Activated T-cell treated with anti-CD3 and anti-CD28 coated beads for 48 hours (primary cell): ENCODE measurements around the gene TMEM248.
A peak's percentile ranks its signal among the peaks of the same experiment; 100 is the strongest.
"Not testable (repeated sequence)": the region's sequence is repeated elsewhere in the genome, so short reads cannot be mapped to it uniquely, and the experiment has no call there.

Source experiments
- DNase-seq: peaks from one replicate; pipeline ENCODE4 v3.0.0-alpha.2; 2020; ENCODE audit warnings: low read depth

The TMEM248 gene, protein sequence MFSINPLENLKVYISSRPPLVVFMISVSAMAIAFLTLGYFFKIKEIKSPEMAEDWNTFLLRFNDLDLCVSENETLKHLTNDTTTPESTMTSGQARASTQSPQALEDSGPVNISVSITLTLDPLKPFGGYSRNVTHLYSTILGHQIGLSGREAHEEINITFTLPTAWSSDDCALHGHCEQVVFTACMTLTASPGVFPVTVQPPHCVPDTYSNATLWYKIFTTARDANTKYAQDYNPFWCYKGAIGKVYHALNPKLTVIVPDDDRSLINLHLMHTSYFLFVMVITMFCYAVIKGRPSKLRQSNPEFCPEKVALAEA

DNA sequence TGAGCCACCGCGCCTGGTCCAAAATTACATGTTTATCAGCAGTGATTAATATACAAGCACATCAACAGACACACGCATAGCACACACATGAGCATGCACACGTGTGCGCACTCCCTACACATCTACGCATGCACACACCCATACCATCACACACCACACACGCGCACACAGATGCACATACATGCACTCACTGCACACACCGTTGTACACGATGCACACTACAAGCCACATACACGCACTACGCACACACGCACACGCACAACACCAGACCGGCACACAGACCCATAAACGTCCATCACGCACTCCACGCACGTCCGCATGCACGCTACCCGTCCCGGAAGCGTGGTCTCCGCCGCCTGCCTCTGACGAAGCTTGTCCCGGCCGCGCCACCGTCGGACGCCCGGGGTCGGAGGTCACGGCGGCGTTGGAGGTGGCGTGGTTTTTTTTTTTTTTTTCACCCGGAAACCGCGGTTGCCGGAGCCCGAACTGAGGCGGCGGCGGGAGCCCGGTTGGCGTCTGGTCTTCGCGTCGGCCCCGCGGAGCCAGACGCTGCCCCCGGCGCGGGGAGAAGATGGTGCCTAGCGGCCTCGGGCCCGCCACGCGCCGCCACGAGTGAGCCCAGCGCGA is at the start of gene TMEM248:
TSS of gene TMEM248 (plus strand) at position 457 of the 627 bp plus-strand sequence. CDS start 20,641 bp downstream, outside the sequence.
- DNase-seq: peak; percentile 91

DNA sequence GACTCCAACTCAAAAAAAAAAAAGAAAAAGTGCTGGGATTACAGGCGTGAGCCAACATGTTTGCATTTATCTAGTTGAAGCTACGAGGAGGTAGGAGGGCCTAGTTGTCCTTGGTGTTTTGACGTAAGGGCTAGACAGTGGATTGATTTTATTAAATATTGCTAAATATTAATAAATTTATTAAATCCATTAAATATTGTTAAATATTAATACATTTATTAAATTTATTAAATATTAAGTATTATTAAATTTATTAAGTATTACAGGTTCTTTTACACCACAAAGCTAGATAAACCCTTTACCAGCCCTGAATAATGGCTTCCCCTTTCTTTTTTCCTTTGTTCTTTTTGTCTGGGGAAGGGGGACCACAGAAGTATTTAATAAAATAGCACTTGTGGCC is 47.5 kb upstream of the TMEM248 start:
- DNase-seq: no peak

DNA sequence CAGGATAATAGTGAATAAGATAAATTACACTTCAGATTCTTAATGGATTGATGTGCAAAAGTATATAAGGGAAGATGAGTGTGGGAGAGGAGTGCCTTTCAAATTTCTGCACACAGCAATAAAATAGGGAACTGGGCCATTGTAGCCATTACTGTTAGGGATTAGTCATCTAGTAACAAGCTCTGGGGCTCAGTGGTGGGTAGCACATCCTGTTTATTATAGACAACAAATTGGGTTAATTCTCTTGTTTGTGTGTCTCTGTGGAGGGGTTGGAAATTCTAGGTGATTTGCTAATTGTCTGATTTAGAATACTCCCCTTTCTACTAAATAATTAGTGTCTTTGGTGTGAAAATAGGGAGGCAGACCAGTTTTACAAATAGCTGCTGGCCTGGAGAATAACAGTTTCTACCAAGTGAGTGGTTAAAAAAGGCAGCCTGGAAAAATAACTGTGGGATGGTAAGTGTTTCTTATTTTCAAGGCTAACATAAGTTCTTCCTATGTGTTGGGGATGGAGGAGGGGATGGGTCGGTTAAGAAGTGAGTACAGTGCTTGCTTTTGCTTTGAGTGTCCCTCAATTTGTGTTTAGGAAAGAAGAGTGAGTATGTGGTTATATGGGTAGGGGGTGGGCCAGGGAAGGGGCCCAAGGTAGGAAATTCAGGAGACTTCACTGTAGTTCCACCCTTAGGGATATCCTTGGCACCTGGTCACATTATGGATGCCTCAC is 43.3 kb upstream of the TMEM248 start:
- DNase-seq: no peak

DNA sequence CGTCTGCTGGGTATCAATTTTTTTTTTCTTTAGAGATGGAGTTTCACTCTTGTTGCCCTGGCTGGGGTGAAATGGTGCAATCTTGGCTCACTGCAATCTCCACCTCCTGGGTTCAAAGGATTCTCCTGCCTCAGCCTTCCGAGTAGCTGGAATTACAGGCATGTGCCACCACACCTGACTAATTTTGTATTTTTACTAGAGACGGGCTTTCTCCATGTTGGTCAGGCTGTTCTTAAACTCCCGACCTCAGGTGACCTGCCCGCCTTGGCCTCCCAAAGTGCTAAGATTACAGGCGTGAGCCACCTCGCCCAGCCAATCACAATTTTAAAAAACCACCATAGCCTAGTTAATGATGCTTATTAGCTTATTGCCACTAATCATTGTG is 42.7 kb upstream of the TMEM248 start:
- not testable (repeated sequence) for DNase-seq

DNA sequence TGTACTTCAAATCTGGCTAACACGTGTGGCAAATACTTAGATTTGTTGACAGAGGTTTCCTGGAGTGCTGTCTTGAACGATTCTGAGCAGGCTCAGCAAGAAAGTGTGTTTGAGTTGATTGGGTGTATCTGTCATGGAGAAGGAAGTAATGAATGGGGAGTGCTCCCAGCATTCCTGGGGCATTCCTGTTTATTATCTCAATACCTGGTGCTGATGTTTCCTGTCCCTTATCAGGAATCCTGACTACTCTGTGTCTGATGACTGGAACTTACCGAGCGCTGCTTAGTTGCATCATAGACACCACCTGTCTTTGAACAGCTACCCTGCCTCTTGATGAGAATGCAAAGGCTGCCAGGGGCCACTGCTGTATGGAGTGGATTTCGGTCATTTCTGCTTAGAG is 41.0 kb upstream of the TMEM248 start:
- no peak for DNase-seq

DNA sequence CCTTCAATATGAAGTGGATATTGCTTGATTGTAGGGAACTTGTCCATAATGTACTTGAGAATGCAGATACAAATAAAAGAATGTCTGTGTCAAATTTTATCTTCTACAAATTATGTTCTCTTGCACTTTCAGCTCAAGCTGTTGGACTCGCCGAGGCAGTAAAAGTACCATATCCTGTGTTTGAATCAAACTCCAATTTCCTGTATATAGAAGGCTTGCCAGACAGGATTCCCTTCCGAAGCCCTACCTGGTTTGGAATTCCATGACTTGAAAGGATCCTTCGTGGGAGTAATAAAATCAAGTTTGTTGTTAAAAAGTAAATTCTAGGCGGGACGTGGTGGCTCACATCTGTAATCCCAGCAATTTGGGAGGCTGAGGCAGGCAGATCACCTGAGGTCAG is 40.4 kb upstream of the TMEM248 start:
- not testable (repeated sequence) for DNase-seq

DNA sequence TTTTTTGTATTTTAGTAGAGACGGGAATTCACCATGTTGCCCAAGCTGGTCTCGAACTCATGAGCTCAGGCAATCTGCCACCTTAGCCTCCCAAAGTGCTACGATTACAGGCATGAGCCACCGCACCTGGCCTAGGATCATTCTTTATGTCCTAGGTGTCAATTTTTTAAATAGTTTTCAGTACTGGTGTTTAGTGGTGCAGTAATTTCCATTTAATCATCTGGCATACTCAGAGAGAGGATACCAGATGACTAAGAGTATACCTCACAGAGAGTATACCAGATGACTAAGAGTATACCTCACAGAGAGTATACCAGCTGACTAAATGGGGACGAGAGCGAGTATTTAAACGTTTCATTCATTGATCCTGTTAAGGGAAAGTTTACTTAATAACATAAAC is 37.3 kb upstream of the TMEM248 start:
- no peak for DNase-seq

DNA sequence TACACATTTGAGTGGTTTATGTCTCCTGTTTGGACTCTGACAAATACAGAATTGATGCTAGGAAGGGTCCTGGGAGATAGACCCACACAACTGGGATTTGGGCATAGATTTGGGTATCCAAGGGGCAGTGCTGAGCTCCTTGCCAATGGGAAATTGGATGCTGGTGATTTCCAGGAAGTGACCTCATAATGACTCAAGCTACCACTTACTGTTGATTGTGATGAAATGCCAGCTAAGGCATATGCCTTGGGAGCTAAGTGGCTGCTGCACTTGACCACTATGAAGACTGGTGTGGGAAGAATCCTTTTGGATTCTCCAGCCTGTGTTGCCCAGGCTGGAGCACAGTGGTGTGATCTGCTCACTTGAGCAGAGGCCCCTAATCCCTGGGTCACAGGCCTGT is 36.5 kb upstream of the TMEM248 start:
- DNase-seq: not testable (repeated sequence)

DNA sequence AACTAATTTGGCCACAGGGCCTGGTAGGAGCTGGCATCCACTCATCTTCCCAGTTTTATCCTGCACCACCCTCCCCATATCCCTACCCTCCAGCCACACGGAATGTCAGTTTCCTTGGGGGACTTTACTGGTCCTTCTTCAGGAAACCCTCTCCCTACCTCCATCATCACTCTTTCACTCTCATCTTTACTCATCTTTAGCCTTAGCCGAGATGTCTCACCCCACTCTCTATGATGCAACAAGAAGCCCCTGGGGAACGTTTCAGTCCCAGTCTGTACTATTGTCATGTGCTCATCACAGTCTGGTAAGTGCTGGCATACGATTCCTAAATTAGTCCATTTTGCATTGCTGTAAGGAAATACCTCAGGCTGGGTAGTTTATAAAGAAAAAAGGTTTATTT is 34.9 kb upstream of the TMEM248 start:
- no peak for DNase-seq

DNA sequence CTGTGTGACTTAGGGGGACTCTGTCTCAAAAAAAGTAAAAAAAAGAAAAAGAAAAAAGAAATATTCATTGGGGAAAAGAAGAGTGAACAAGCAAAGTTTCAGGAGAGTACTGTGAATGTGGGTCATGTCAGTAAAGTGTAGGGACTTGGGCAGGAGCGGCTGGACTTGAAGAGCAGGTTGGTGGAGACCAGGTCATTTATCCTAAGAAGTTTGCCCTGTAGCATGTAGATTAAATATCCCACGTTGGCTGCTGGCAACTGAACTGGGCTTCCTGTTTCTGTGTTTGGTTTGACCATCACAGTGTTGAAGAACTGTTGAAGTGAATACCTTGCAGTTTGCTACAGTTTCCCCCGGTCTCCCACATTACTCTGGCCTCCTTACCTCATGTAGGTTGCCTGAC is 32.8 kb upstream of the TMEM248 start:
- DNase-seq: not testable (repeated sequence)

DNA sequence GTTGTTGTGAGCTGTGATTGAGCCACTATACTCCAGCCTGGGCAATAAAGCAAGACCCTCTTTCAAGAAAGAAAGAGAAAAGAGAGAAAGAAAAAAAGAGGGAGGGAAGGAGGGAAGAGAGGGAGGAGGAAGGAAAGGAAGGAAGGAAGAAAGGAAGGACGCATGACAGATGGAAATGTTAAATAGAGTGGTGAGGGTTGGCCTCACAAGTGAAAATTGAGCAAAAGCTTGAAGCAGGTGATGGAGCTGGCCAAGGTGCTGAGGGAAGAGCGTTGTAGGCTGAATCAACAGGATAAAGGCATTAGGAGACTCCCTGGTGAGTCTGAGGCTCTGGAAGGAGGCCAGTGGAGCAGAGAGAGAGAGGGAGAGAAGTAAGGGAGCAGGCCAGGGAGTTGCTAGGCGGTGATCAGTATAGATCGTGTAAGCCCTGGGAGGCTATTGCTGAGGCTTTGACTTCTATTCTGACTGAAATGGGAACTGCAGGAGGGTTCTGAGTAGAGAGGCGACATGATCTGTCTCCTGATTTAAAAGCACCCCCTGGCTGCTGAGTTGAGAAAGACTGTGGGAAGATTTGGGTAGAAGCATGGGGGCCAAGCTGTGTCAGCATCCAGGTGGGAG is 26.5 kb upstream of the TMEM248 start:
- no peak for DNase-seq

DNA sequence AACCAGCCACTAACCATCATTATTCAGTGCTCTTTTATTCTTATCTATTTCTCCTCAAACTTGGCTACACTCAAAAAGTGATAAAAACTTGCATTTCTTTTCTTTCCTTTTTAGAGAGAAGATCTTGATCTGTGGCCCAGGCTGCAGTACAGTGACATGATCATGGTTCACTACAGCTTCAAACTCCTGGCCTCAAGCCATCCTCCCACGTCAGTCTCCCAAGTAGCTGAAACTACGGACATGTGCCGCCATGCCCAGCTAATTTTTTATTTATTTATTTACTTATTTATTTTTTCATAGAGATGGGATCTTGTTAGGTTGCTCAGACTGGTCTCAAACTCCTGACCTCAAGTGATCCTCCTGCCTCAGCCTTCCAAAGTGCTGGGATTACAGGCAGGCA is 24.6 kb upstream of the TMEM248 start:
- DNase-seq: no peak

DNA sequence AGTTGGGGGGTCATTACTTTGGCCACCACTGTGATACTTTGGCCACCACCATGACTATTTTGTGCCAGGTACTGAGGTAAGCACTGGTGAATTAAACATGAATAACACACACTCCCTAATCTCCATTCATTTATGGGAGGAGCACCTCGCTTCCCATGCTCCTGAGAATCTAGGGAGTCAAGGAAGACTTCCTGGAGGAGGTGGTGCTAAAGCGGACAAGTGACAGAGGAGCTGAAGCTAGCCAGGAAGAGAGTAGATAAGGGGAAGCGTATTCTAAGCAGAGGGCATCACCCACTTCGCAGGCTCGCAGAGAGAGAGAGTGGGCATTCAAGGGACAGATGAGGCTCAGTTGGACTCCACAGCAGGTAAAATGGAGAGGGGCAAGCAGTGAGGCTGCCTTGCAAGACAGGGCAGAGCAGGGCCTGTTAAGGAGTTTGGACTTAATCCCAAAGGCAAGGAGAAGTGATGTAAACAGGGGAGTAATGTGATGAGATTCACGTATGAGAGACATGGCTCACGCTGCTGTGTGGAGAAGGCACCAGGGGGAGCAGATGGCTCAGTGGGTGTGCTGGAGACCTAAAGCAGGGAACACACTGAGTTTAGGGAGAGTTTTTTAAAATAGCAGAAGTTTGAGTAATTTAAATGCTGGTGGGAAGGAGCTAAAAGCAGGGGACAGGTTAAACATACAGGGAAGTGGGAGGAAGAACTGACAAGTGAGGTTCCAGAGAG is 21.3 kb upstream of the TMEM248 start:
- no peak for DNase-seq

DNA sequence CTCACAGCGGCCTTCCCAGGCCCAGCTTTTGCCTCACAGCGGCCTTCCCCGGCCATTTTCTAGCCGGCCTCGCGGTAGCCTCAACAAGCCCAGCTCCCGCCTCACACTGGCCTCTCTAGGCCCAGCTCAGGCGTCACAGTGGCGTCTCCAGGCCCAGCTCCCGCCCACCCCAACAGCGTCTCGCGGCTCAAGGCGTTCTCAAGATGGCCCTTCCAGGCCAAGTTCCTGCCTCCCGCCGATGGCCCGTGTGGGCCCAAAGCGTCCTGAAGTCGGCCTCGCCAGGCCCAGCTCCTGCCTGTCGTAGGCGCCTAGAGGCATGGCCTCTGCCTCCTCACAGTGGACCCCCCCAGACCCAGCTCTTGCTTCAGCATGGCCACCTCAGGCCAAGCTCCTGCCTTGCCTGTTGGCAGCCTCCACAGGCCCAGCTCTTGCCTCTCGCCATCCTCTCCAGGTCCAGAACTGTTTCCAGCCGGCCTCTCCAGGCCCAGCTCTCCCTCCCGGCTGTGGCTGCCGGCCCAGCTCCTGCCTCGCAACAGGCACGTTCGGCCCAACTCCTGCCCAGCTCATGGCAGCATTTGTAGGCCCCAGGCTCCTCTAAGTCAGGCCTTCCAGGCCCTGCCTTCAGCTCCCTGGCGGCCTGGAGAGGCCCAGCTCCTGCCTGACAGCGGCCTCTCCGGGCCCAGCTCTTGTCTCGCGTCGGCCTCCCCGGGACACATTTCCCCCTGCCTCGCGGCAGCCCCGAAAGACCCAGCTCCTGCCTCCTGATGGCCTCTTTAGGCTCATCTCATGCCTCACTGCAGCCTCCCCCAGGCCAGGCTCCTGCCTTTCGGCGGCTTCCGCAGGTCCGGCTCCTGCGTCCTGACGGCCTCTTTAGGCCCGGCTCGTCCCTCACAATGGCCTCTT is 18.8 kb upstream of the TMEM248 start:
- DNase-seq: no peak

DNA sequence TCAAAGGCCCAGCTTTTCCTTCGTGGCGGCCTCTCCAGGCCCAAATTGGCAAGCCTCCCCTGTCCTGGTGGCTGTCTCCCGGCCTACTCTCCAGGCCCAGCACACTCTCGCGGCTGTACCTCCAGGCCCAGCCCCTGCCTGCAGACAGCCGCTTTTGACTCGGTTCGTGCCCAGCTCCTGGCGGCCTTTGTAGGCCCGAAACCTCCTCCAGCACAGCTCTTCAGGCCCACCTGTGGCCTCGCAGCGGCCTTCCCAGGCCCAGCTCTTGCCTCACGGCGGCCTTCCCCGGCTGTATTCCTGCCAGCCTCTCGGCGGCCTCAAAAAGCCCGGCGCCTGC is 18.2 kb upstream of the TMEM248 start:
- DNase-seq: no peak

DNA sequence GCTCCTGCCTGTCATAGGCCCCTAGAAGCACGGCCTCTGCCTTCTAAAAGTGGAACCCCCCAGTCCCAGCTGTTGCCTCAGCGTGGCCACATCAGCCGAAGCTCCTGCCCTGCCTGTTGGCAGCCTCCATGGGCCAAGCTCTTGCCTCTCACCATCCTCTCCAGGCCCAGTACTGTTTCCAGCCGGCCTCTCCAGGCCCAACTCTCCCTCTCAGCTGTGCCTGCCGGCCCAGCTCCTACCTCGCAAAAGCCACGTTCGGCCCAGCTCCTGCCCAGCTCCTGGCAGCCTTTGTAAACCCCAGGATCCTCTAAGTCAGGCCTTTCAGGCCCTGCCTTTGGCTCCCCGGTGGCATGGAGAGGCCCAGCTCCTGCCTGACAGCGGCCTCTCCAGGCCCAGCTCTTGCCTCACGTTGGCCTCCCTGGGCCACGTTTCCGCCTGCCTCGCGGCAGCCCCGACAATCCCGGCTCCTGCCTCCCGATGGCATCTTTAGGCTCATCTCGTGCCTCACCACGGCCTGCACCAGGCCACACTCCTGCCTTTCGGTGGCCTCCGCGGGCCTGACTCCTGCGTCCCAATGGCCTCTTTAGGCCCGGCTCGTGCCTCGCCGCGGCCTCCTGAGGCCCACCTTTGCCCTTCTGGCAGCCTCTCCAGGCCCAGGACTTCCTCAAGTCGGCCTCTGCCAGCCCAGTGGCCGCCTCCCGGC is 17.5 kb upstream of the TMEM248 start:
- DNase-seq: no peak

DNA sequence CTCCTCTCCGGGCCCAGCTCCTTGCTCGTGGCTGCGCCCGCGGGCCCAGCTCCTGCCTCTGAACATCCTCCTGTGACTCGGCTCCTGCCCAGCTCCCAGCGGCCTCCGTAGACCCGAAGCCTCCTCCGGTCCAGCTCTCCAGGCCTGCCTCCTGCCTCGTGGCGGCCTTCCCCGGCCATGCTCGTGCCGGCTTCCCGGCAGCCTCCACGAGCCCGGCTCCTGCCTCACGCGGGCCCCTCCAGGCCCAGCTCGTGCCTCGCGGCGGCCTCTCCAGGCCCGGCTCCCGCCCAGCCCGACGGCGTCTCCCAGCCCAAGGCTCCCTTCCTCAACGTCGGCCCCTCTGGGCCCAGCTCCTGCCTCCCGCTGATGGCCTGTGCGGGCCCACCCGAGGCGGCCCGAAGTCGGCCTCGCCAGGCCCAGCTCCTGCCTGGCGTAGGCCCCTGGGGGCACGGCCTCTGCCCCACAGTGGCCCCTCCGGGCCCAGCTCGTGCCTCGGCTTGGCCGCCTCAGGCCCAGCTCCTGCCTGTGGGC is 16.9 kb upstream of the TMEM248 start:
- no peak for DNase-seq

DNA sequence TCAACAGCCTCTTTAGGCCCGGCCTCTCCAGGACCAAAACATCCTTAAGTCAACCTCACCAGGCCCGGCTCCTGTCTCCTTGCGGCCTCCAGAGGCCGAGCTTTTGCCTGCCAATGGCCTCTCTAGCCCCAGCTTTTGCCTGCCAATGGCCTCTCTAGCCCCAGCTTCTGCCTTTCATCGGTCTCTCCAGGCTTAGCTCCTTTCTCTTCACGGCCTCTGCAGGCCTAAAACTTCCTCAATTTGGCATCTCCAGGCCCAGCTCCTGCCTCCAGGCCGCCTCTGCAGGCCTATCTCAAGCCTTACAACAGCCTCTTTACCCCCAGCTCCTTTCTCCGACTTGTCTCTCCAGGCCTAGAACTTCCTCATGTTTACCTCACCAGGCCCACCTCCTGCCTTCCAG is 15.7 kb upstream of the TMEM248 start:
- DNase-seq: no peak

DNA sequence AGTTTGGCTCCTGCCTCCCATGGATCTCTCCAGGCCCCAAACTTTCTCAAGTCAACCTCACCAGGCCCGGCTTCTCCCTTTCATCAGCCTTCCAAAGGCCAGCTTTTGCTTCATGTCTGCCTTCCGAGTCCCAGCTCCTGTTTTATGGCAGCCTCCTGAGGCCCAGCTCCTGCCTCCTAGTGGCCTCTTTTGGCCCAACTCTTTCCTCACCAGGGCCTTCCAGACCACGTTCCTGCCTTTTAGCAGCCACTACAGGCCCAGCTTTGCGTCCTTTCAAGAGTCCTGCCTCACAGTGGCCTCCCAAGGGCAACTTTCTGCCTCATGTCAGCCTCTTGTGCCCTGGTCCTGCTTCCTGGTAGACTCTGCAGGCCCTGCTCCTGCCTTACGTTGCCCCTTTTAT is 15.3 kb upstream of the TMEM248 start:
- DNase-seq: no peak

DNA sequence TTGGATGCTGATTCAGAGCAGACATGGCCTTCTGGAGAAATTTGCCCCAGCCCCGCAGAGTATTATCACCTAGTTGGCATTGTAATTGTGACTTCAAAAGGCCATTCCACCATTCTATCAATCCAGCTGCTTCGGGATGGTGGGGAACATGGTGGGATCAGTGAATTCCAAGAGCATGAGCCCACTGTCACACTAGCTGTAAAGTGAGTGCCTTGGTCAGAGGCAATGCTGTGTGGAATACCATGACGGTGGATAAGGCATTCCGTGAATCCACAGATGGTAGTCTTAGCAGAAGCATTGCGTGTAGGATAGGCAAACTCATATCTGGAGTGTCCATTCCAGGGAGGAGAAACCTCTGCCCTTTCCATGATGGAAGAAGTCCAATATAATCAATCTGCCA is 13.3 kb upstream of the TMEM248 start:
- no peak for DNase-seq
